Keratinocyte (primary cell): ENCODE data around the gene NRP1. TPM values are rescaled to one million over a fixed set of nuclear protein-coding genes. Genes with fewer than 3 reads are reported as not detected.

Experiments
- DNase-seq: peaks from one replicate; pipeline ENCODE4 v3.0.0-alpha.2; 2011; ENCODE audit warnings: low read depth, missing footprints, low spot score
- FAIRE-seq: peaks from 2 replicates; lab custom pipeline; 2011; peaks lifted over from hg19 to GRCh38; lab: Jason Lieb, UNC
- H2AFZ ChIP-seq: 2 replicates; pipeline ENCODE4 v1.6.0; 2012; ENCODE audit warnings: low read length, control low read depth, inconsistent platforms; ENCODE audit not compliant: control insufficient read depth
- H3K27ac ChIP-seq: 2 replicates; pipeline ENCODE4 v1.5.1; 2011; ENCODE audit warnings: low read length; ENCODE audit not compliant: control insufficient read depth, insufficient read depth
- H3K27me3 ChIP-seq: 3 replicates; pipeline ENCODE4 v1.6.0; 2011; ENCODE audit warnings: low read length; ENCODE audit not compliant: control insufficient read depth, insufficient read depth; ENCODE audit errors: extremely low read depth
- H3K36me3 ChIP-seq, 2 experiments: 2 replicates in 1 of 2; 3 replicates in 1 of 2; pipeline ENCODE4 v1.5.1; 2011; ENCODE audit warnings: low read length in 2 of 2, mild to moderate bottlenecking in 1 of 2; ENCODE audit not compliant: control insufficient read depth in 2 of 2, insufficient read depth in 2 of 2; ENCODE audit errors: extremely low read depth in 1 of 2
- H3K4me1 ChIP-seq: 3 replicates; pipeline ENCODE4 v1.5.1; 2011; ENCODE audit warnings: low read length; ENCODE audit not compliant: control insufficient read depth, insufficient read depth; ENCODE audit errors: extremely low read depth
- H3K4me2 ChIP-seq: 3 replicates; pipeline ENCODE4 v1.6.0; 2011; ENCODE audit warnings: low read depth, low read length; ENCODE audit not compliant: control insufficient read depth, insufficient read depth; ENCODE audit errors: extremely low read depth
- H3K4me3 ChIP-seq, 3 experiments: fragments of 200-600 bp in 1 of 3; sonication (generic) in 1 of 3; 2 replicates in 2 of 3; 3 replicates in 1 of 3; pipeline ENCODE4 v1.5.1; 2011 to 2016; ENCODE audit warnings: low read length in 3 of 3, mild to moderate bottlenecking in 3 of 3, control low read depth in 2 of 3, inconsistent platforms in 1 of 3, low read depth in 1 of 3, mixed read lengths in 1 of 3, mixed run types in 1 of 3, moderate library complexity in 1 of 3; ENCODE audit not compliant: control insufficient read depth in 2 of 3, insufficient read depth in 2 of 3; ENCODE audit errors: extremely low read depth in 1 of 3
- H3K79me2 ChIP-seq: 2 replicates; pipeline ENCODE4 v1.6.0; 2012; ENCODE audit warnings: low read length; ENCODE audit not compliant: control insufficient read depth, insufficient read depth
- H3K9ac ChIP-seq: 3 replicates; pipeline ENCODE4 v1.6.0; 2011; ENCODE audit warnings: low read length; ENCODE audit not compliant: control insufficient read depth, insufficient read depth; ENCODE audit errors: extremely low read depth
- H3K9me1 ChIP-seq: 3 replicates; pipeline ENCODE4 v1.6.0; 2011; ENCODE audit warnings: low read length; ENCODE audit not compliant: control insufficient read depth, insufficient read depth; ENCODE audit errors: extremely low read depth
- H3K9me3 ChIP-seq: 2 replicates; pipeline ENCODE4 v1.5.1; 2012; ENCODE audit warnings: low read depth, low read length; ENCODE audit not compliant: control insufficient read depth
- H4K20me1 ChIP-seq: 3 replicates; pipeline ENCODE4 v1.6.0; 2011; ENCODE audit warnings: low read length; ENCODE audit not compliant: control insufficient read depth, insufficient read depth; ENCODE audit errors: extremely low read depth
- CTCF ChIP-seq, 3 experiments: IDR thresholded peaks in 1 of 3; conservative IDR thresholded peaks in 1 of 3; optimal IDR thresholded peaks in 1 of 3; 2 replicates in 2 of 3; 3 replicates in 1 of 3; pipeline versions ENCODE3 to v1.5.1; 2011; ENCODE audit warnings: low read length in 3 of 3, mild to moderate bottlenecking in 3 of 3, moderate library complexity in 2 of 3, control low read depth in 1 of 3, inconsistent platforms in 1 of 3; ENCODE audit not compliant: insufficient read depth in 2 of 3; ENCODE audit errors: extremely low read depth in 1 of 3
- EZH2 ChIP-seq: IDR thresholded peaks from one replicate; pipeline ENCODE4 v1.6.1; 2012; ENCODE audit warnings: inconsistent platforms, mild to moderate bottlenecking, low read length, moderate library complexity
- dilution Hi-C: fragments of 300-500 bp; cut with MboI; formaldehyde crosslinking; loops from one replicate; pipeline ENCODE4 v1.7.0; 2020; ENCODE audit warnings: low sequenced_read_pairs; ENCODE audit not compliant: extremely low pct_ligation_motif_present
- polyA plus RNA-seq, 5 experiments: library from polyadenylated mRNA; depleted of rRNA in 3 of 5; stranded (reverse) in 3 of 5; stranded (forward) in 1 of 5; unstranded in 1 of 5; fragments of >200 nt; gene quantifications; 1 replicate in 1 of 5; 2 replicates in 3 of 5; 3 replicates in 1 of 5; pipeline versions ENCODE4 v1.2.1 to v1.2.3, GENCODE V29; 2011 to 2012; ENCODE audit warnings: missing spikeins in 2 of 5, low read depth in 1 of 5, low replicate concordance in 1 of 5

Gene NRP1
- polyA plus RNA-seq, 1 donor (not counting 4 experiments of a cell fraction or from before 2014, with no cell fraction given), result 36.2 TPM

- TF ChIP-seq CTCF (optimal IDR thresholded peaks at IDR 0.05 in 1 of 3, IDR thresholded peaks at IDR 0.05 in 1 of 3, conservative IDR thresholded peaks at IDR 0.05 in 1 of 3; ENCODE audit: extremely low read depth in 1 of 3, insufficient read depth in 2 of 3, low read length in 3 of 3), result no peak
- no peak for TF ChIP-seq EZH2
- peak; percentile 39 for FAIRE-seq
- no peak for DNase-seq
Observed at GRCh38 chr10:33353853-33354252, 19.4 kb upstream of the NRP1 start.

GRCh38 chr10:33353334-33353733 is 18.9 kb upstream of the NRP1 start:
- dilution Hi-C loops, result no loop called here
- Histone ChIP-seq H3K9me1 (no peaks in the 10 kb centered on the region), H3K27me3 (no peaks in the 10 kb centered on the region), H3K4me2 (no peak overlapping the region), H3K36me3 (no peaks in the 10 kb centered on the region), H4K20me1 (no peaks in the 10 kb centered on the region), H3K4me1 (peaks cover 25% of the 10 kb centered on the region), H2AFZ (no peak overlapping the region), H3K79me2 (no peaks in the 10 kb centered on the region), H3K27ac (no peak overlapping the region), H3K9ac (no peak overlapping the region), H3K9me3 (no peaks in the 10 kb centered on the region), H3K4me3 (no peak overlapping the region)
- TF ChIP-seq EZH2 (no peak), CTCF (optimal IDR thresholded peaks at IDR 0.05 in 1 of 3, IDR thresholded peaks at IDR 0.05 in 1 of 3, conservative IDR thresholded peaks at IDR 0.05 in 1 of 3; ENCODE audit: extremely low read depth in 1 of 3, insufficient read depth in 2 of 3, low read length in 3 of 3) (no peak)
- FAIRE-seq, result no peak
- DNase-seq, result no peak

More at GRCh38 chr10:33353853-33354252, 19.4 kb upstream of the NRP1 start:
- H3K9me3 ChIP-seq, result no peaks in the 10 kb centered on the region
- H3K27me3 ChIP-seq, result no peaks in the 10 kb centered on the region
- H3K4me1 ChIP-seq, result peaks cover 25% of the 10 kb centered on the region
- no peak overlapping the region for H3K4me2 ChIP-seq
- no peaks in the 10 kb centered on the region for H4K20me1 ChIP-seq
- no peaks in the 10 kb centered on the region for H3K79me2 ChIP-seq
- no peak overlapping the region for H3K4me3 ChIP-seq
- H3K27ac ChIP-seq, result no peak overlapping the region
- H3K9ac ChIP-seq, result no peak overlapping the region
- H2AFZ ChIP-seq, result no peak overlapping the region
- dilution Hi-C loops, result no loop called here
- H3K36me3 ChIP-seq, result no peaks in the 10 kb centered on the region
- H3K9me1 ChIP-seq, result no peaks in the 10 kb centered on the region
